Uterus (tissue), 4 donors: ENCODE measurements around the gene DHX29. TPM values are rescaled to one million over a fixed set of nuclear protein-coding genes. Genes with fewer than 3 reads are reported as not detected.

ENCODE experiments used
- DNase-seq, 2 donors: peaks; one replicate each; pipeline ENCODE4 v3.0.0-alpha.2; 2019 to 2020
- H3K27ac ChIP-seq, 2 donors: fragments of 200-600 bp; sonication (generic); 1 replicate in 1 of 2; 2 replicates in 1 of 2; pipeline ENCODE4 v1.5.1; 2016 to 2018
- H3K27me3 ChIP-seq, 2 donors: fragments of 200-600 bp; sonication (generic); one replicate each; pipeline ENCODE4 v1.5.1; 2018 to 2019; ENCODE audit warnings: control low read depth in 1 of 2
- H3K36me3 ChIP-seq, 2 donors: fragments of 200-600 bp; sonication (generic); one replicate each; pipeline ENCODE4 v1.5.1; 2019; ENCODE audit warnings: control low read depth in 1 of 2
- H3K4me1 ChIP-seq, 2 donors: fragments of 200-600 bp; sonication (generic); one replicate each; pipeline ENCODE4 v1.5.1; 2018 to 2019; ENCODE audit warnings: control low read depth in 1 of 2
- H3K4me3 ChIP-seq, 2 donors: fragments of 200-600 bp; sonication (generic); 1 replicate in 1 of 2; 2 replicates in 1 of 2; pipeline ENCODE4 v1.5.1; 2018 to 2019; ENCODE audit warnings: mild to moderate bottlenecking in 1 of 2
- H3K9me3 ChIP-seq, 2 donors: fragments of 200-600 bp; sonication (generic); one replicate each; pipeline ENCODE4 v1.5.1; 2019; ENCODE audit warnings: control low read depth in 1 of 2
- CTCF ChIP-seq, 4 experiments: fragments of 200-600 bp in 2 of 4; fragments of 450-650 bp in 2 of 4; sonication (generic) in 2 of 4; IDR thresholded peaks; one replicate each; pipeline ENCODE4 v1.5.1; 2016 to 2019; ENCODE audit warnings: antibody characterized with exemption in 4 of 4, mild to moderate bottlenecking in 2 of 4, moderate library complexity in 1 of 4
- POLR2A ChIP-seq, 2 donors: fragments of 450-650 bp; IDR thresholded peaks; one replicate each; pipeline ENCODE4 v1.6.1; 2016; ENCODE audit warnings: antibody characterized with exemption in 2 of 2, mild to moderate bottlenecking in 1 of 2, moderate library complexity in 1 of 2
- intact Hi-C: fragments of 100-400 bp; cut with DNase I; formaldehyde crosslinking; loops from one replicate; pipeline ENCODE4 v1.15.1; 2023; ENCODE audit warnings: low total_unique reads
- total RNA-seq, 4 donors: library from RNA; depleted of rRNA in 3 of 4; stranded (reverse); fragments of >200 nt in 3 of 4; gene quantifications; one replicate each; pipeline versions ENCODE4 v1.1.0 to v1.2.4, GENCODE V29; 2014 to 2023
- donor health status: DM: yes; HTN: yes; CAD: no.

Gene DHX29
- total RNA-seq, 4 donors from 2014 or later = 22.0 to 44.4 (median 27.0) TPM

DNA sequence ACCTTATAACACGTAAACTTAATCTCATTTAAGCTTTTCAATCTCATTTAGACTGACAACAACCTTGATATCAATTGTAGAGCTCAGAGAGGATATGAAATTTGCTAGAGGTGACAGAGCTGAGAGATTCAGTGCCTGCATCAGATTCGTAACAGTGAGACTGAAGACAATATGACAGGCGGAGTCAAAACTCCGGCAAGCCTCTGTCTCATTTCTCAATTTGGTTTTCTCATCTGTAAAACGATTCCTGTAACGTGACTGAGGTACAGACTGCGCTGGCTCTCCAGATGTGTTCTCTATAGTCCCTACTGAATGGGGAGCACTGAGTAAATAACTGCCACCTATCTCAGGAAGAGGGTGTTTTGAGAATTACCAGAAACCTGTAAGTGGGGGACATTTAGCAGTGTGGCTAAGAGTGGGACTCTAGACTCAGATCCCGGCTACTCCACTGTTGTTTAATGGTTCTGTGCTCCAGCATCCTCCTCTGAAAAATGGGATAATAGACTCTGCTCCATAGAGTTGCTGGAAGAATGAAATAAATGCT, 77.3 kb downstream of the DHX29 start:
- Histone ChIP-seq H3K4me1 (peaks cover 0 to 47% of the 10 kb centered on the region in 2 donors), H3K27ac (no peak overlapping the region), H3K9me3 (no peaks in the 10 kb centered on the region), H3K4me3 (no peak overlapping the region), H3K36me3 (no peaks in the 10 kb centered on the region), H3K27me3 (peaks cover 26 to 80% of the 10 kb centered on the region in 2 donors)
- intact Hi-C loops = no loop called here
- TF ChIP-seq POLR2A (IDR thresholded peaks at IDR 0.05) = no peak
- DNase-seq = no peak

- Histone ChIP-seq H3K27ac (no peak overlapping the region), H3K27me3 (peaks cover 28 to 94% of the 10 kb centered on the region in 2 donors), H3K4me1 (peaks cover 0 to 34% of the 10 kb centered on the region in 2 donors), H3K9me3 (no peaks in the 10 kb centered on the region), H3K4me3 (no peak overlapping the region), H3K36me3 (no peaks in the 10 kb centered on the region)
- intact Hi-C loops = loop anchor here (10.0 kb wide), 1 partner anchor 53 kb away; the partner anchor contains the start of gene CDC20B
- TF ChIP-seq CTCF (IDR thresholded peaks at IDR 0.05) = no peak
- TF ChIP-seq POLR2A (IDR thresholded peaks at IDR 0.05) = no peak
- DNase-seq = no peak
These were observed 79.6 kb downstream of the DHX29 start for GRCh38 chr5:55227664-55228430.

DNA sequence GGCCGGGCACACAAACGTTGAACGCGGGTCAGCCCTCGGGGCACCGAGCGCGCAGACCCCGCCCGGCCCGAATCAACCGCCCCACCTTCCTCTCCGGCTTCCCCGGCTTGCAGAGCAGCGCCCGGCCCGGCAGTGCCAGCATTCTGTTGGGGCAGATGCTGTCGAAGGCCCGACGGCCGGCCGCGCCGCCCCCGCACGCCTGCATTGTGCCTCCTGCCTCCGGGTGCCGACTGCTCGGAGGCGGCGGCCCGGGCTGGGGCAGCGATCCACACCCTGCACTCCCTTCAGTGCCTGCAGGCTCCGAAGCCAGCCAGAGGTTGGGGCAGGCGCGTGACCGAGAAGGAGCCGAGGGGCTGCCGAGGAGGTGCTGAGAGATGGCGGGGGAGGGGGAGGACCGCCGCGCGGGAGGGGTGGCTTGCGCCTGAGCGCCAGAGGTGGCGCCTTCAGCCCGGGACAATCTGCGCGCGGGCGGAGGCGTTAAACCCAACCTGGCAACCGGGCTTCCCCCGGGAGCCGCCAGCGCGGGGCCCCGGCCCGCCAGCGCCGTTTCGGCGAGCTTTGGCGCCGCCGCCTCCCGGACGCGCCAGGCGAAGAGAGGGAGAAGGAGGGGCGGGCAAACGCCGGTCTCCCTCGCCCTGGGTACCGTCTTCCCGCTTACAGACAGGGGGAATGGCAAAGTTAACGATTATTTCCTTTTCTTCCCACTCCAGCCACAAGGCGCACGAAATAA, 80.4 kb downstream of the DHX29 start, which contains the start of gene MCIDAS:
Gene MCIDAS, minus strand, starts transcription at position 382 of the 730 bp plus-strand sequence. Its CDS starts 177 bp downstream, at position 205.
- H3K4me3 ChIP-seq = peak within 1 kb of the TSS in 1 of 2 donors; percentile 12
- H3K36me3 ChIP-seq = no peaks in the 10 kb centered on the region
- TF ChIP-seq POLR2A (IDR thresholded peaks at IDR 0.05) (no peak), CTCF (IDR thresholded peaks at IDR 0.05) (no peak)
- DNase-seq = no peak
- H3K9me3 ChIP-seq = no peaks in the 10 kb centered on the region
- no peak within 1 kb of the TSS for H3K27ac ChIP-seq
- peaks cover 0 to 27% of the 10 kb centered on the region in 2 donors for H3K4me1 ChIP-seq
- H3K27me3 ChIP-seq = peaks cover 31 to 94% of the 10 kb centered on the region in 2 donors
- intact Hi-C loops = loop anchor here (10.0 kb wide), 1 partner anchor 52 kb away; the partner anchor contains the start of gene CDC20B

GRCh38 chr5:55226027-55226933, 81.2 kb downstream of the DHX29 start:
- Histone ChIP-seq H3K27me3 (peaks cover 31 to 94% of the 10 kb centered on the region in 2 donors), H3K27ac (no peak overlapping the region), H3K9me3 (no peaks in the 10 kb centered on the region), H3K4me3 (peak overlapping the region in 1 of 2 donors; percentile 12), H3K36me3 (no peaks in the 10 kb centered on the region), H3K4me1 (peaks cover 0 to 18% of the 10 kb centered on the region in 2 donors)
- intact Hi-C loops = loop anchor here (10.0 kb wide), 1 partner anchor 51 kb away; the partner anchor contains the start of gene CDC20B
- DNase-seq = no peak
- TF ChIP-seq CTCF (IDR thresholded peaks at IDR 0.05) (peak in 1 of 4 experiments; percentile 18), POLR2A (IDR thresholded peaks at IDR 0.05) (no peak)

- no peak overlapping the region for H3K27ac ChIP-seq
- intact Hi-C loops = loop anchor here (10.0 kb wide), 1 partner anchor 51 kb away; the partner anchor contains the start of gene CDC20B
- no peak overlapping the region for H3K4me3 ChIP-seq
- H3K27me3 ChIP-seq = peaks cover 35 to 95% of the 10 kb centered on the region in 2 donors
- DNase-seq = no peak
- no peak for TF ChIP-seq CTCF (IDR thresholded peaks at IDR 0.05)
- TF ChIP-seq POLR2A (IDR thresholded peaks at IDR 0.05) = no peak
- no peaks in the 10 kb centered on the region for H3K9me3 ChIP-seq
- no peaks in the 10 kb centered on the region for H3K36me3 ChIP-seq
- H3K4me1 ChIP-seq = peaks cover 0 to 22% of the 10 kb centered on the region in 2 donors
These were observed 82.1 kb downstream of the DHX29 start for GRCh38 chr5:55225346-55225745.
